ENCODE data around the gene ATP8A1.
A peak's percentile ranks its signal among the peaks of the same experiment; 100 is the strongest.

Gene ATP8A1

GRCh38 chr4:42428036-42428435 lies 228.9 kb downstream of the ATP8A1 start:
- Histone ChIP-seq H3K4me3 (no peak overlapping the region), H4K20me1 (no peaks in the 10 kb centered on the region)
- TF ChIP-seq Cebpa-rat (IDR thresholded peaks at IDR 0.05), result no peak

DNA sequence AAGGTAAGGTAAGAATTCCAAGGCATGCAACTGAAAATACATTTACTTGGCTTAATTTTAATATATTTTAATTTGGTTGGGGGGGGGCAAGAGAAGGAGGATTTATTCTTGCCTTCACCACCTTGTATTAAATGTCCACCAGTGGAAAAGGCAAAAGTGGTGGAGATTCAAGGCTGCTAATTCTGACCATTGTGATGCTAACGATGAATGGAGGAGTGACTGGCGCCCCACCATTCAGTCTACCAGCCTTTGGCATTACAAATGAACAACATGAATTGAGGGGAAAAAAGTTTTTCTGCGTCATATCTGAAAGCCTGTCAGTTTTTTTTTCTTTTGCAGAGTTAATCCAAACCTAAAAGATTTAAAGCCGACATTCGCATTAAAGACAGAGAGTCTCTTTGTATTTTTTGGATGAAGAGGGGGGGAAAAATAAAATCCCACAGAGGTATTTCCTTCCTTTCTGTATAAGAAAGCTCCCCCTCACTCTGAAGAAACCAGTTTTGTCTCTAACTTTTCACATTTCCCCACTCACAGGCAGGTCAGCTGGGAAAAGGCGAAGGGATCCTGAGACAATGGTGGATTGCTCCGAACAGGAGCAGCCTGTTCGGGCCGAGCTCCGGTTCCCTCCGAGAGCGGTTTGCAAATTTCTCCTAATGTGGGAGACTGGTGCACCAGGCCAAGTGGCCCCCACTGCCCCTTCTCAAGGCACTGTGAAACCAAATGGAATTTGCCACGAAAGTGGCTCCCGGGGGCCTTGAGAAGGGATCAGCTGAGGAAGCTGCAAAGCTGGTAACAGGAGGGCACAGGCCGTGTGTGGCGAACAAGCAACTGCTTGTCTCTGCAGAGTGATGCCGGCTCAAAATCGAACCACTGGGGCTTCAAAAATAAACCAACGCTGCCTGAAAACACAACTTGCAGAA lies 231.5 kb downstream of the ATP8A1 start:
- Histone ChIP-seq H3K4me3 (no peak overlapping the region), H3K27me3 (no peaks in the 10 kb centered on the region), H3K4me1 (no peaks in the 10 kb centered on the region), H3K9ac (no peak overlapping the region), H4K20me1 (no peaks in the 10 kb centered on the region), H3K4me2 (no peak overlapping the region), H3K9me3 (replicated peaks in 1 of 11) (no peaks in the 10 kb centered on the region), H3K27ac (no peak overlapping the region), H3K36me3 (peaks cover 0 to 37% (median 25%) of the 10 kb centered on the region in 11 experiments; a peak in 15 of 22 replicates)
- TF ChIP-seq Cebpa-rat (IDR thresholded peaks at IDR 0.05), result no peak

More at GRCh38 chr4:42428036-42428435, 228.9 kb downstream of the ATP8A1 start:
- no peak overlapping the region for H3K27ac ChIP-seq
- H3K9ac ChIP-seq, result no peak overlapping the region
- no peaks in the 10 kb centered on the region for H3K27me3 ChIP-seq
- H3K4me2 ChIP-seq, result no peak overlapping the region
- H3K9me3 ChIP-seq (replicated peaks in 1 of 11), result no peaks in the 10 kb centered on the region
- peaks cover 0 to 19% (median 4%) of the 10 kb centered on the region in 11 experiments; a peak in 6 of 22 replicates for H3K36me3 ChIP-seq
- H3K4me1 ChIP-seq, result no peaks in the 10 kb centered on the region

GRCh38 chr4:42420140-42420539 lies 236.8 kb downstream of the ATP8A1 start:
- Histone ChIP-seq H3K4me1 (no peaks in the 10 kb centered on the region), H3K4me2 (no peak overlapping the region), H3K4me3 (no peak overlapping the region), H3K27me3 (no peaks in the 10 kb centered on the region), H3K9me3 (replicated peaks in 1 of 11) (no peaks in the 10 kb centered on the region), H3K9ac (no peak overlapping the region), H3K36me3 (peaks cover 0 to 58% (median 40%) of the 10 kb centered on the region in 11 experiments; a peak in 16 of 22 replicates), H3K27ac (no peak overlapping the region), H4K20me1 (no peaks in the 10 kb centered on the region)
- TF ChIP-seq Cebpa-rat (IDR thresholded peaks at IDR 0.05), result no peak

- Histone ChIP-seq H3K4me2 (no peak overlapping the region), H3K9ac (no peak overlapping the region), H3K4me3 (no peak overlapping the region), H3K27me3 (no peaks in the 10 kb centered on the region), H3K36me3 (peaks cover 0 to 73% (median 53%) of the 10 kb centered on the region in 11 experiments; a peak in 16 of 22 replicates), H3K9me3 (replicated peaks in 1 of 11) (no peaks in the 10 kb centered on the region), H4K20me1 (no peaks in the 10 kb centered on the region), H3K27ac (no peak overlapping the region), H3K4me1 (peaks cover 0 to 3% (median 0%) of the 10 kb centered on the region in 10 experiments; a peak in 3 of 20 replicates)
- no peak for TF ChIP-seq Cebpa-rat (IDR thresholded peaks at IDR 0.05)
Measured at GRCh38 chr4:42417550-42417949, 239.4 kb downstream of the ATP8A1 start.

DNA sequence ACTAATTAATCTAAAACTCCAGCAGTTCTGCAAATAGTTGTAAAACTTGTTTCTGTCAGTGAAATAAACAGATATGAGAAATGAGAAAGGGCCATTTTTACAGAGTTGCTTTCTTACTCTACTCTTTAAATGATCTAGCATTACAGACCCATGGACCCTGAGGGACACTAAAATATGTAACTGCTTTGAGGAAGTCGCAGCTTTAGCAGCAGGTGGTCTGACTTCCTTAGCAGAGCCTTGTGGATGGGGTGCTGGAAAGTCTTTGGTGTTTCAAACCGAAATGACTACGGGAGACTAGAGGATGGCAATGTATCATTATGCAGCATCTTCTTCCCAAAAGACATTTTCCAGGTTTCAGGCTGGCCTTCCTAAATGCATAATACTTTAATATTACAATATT lies 240.9 kb downstream of the ATP8A1 start:
- H3K4me1 ChIP-seq, result peaks cover 0 to 11% (median 0%) of the 10 kb centered on the region in 10 experiments; a peak in 3 of 20 replicates
- H3K9ac ChIP-seq, result no peak overlapping the region
- no peak overlapping the region for H3K4me2 ChIP-seq
- H3K9me3 ChIP-seq (replicated peaks in 1 of 11), result no peaks in the 10 kb centered on the region
- no peaks in the 10 kb centered on the region for H3K27me3 ChIP-seq
- H3K27ac ChIP-seq, result no peak overlapping the region
- H4K20me1 ChIP-seq, result no peaks in the 10 kb centered on the region
- peaks cover 0 to 70% (median 38%) of the 10 kb centered on the region in 11 experiments; a peak in 14 of 22 replicates for H3K36me3 ChIP-seq
- H3K4me3 ChIP-seq, result no peak overlapping the region
- no peak for TF ChIP-seq Cebpa-rat (IDR thresholded peaks at IDR 0.05)

- Histone ChIP-seq H3K9ac (no peak overlapping the region), H3K4me3 (no peak overlapping the region), H3K4me1 (peaks cover 0 to 11% (median 0%) of the 10 kb centered on the region in 10 experiments; a peak in 3 of 20 replicates), H3K27ac (no peak overlapping the region), H3K27me3 (no peaks in the 10 kb centered on the region), H3K9me3 (replicated peaks in 1 of 11) (no peaks in the 10 kb centered on the region), H3K36me3 (peaks cover 0 to 66% (median 35%) of the 10 kb centered on the region in 11 experiments; a peak in 13 of 22 replicates), H4K20me1 (no peaks in the 10 kb centered on the region), H3K4me2 (no peak overlapping the region)
- no peak for TF ChIP-seq Cebpa-rat (IDR thresholded peaks at IDR 0.05)
Measured at GRCh38 chr4:42415281-42415680, 241.6 kb downstream of the ATP8A1 start.

DNA sequence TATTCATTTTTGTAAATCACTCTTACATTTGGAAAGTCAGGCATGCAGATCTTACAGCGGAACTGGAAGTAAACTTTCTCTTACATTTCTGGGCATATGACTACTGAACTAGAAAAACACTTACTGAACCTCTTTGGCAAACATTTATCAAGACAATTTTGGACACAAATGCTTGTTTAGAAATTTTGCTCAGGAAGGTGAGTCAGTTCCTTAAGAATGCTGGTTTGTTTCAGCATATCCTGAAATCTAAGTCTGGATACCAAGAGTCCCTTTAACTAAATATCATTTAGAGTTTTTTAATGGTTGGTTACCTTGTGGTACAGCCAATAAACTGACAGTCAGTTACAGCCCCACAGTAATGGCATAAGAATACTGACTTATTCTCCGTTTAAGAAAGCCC lies 244.7 kb downstream of the ATP8A1 start:
- no peaks in the 10 kb centered on the region; a peak in 1 of 22 replicates for H4K20me1 ChIP-seq
- H3K9ac ChIP-seq, result no peak overlapping the region
- H3K9me3 ChIP-seq (replicated peaks in 1 of 11), result no peaks in the 10 kb centered on the region
- TF ChIP-seq Cebpa-rat (IDR thresholded peaks at IDR 0.05), result no peak
- no peak overlapping the region for H3K27ac ChIP-seq
- H3K27me3 ChIP-seq, result no peaks in the 10 kb centered on the region
- peaks cover 0 to 11% (median 0%) of the 10 kb centered on the region in 10 experiments; a peak in 3 of 20 replicates for H3K4me1 ChIP-seq
- H3K4me2 ChIP-seq, result peak overlapping the region in 2 of 11 experiments; percentile 9 to 25; a peak in 1 of 22 replicates
- no peak overlapping the region for H3K4me3 ChIP-seq
- peaks cover 0 to 39% (median 17%) of the 10 kb centered on the region in 11 experiments; a peak in 13 of 22 replicates for H3K36me3 ChIP-seq

- H4K20me1 ChIP-seq, result no peaks in the 10 kb centered on the region; a peak in 1 of 22 replicates
- H3K4me2 ChIP-seq, result 0 out of 22 replicates have a peak overlapping the region, but pooled peaks of 2 of the 11 experiments have one; percentile 9 to 25
- peaks cover 0 to 11% (median 0%) of the 10 kb centered on the region in 10 experiments; a peak in 3 of 20 replicates for H3K4me1 ChIP-seq
- H3K9ac ChIP-seq, result no peak overlapping the region
- no peaks in the 10 kb centered on the region for H3K9me3 ChIP-seq (replicated peaks in 1 of 11)
- no peak overlapping the region for H3K4me3 ChIP-seq
- H3K27me3 ChIP-seq, result no peaks in the 10 kb centered on the region
- no peak overlapping the region for H3K27ac ChIP-seq
- peaks cover 0 to 39% (median 17%) of the 10 kb centered on the region in 11 experiments; a peak in 13 of 22 replicates for H3K36me3 ChIP-seq
- no peak for TF ChIP-seq Cebpa-rat (IDR thresholded peaks at IDR 0.05)
Measured at GRCh38 chr4:42411803-42412202, 245.1 kb downstream of the ATP8A1 start.

DNA sequence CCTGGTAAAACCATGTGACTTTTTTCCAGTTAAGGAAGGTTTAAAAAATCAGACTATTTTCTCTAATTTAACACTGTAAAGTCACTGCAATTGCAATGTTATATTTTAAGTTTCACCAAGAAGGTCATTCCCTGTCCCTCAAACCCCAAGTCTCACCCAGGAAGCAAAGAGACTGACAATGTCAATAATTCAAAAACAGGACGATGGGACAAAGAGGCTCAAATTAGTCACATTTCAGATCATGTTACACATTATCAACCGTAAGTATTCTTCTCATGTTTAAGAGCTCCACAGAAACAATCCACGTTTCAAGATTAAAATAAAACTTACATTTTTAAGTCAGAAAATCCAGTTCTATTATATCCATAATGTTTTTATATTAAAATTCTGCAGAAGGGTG lies 246.5 kb downstream of the ATP8A1 start:
- H3K4me2 ChIP-seq, result no peak overlapping the region
- TF ChIP-seq Cebpa-rat (IDR thresholded peaks at IDR 0.05), result no peak

More for the DNA sequence above, 246.5 kb downstream of the ATP8A1 start:
- Histone ChIP-seq H3K9me3 (replicated peaks in 1 of 11) (no peaks in the 10 kb centered on the region), H3K9ac (no peak overlapping the region), H3K36me3 (peaks cover 0 to 39% (median 17%) of the 10 kb centered on the region in 11 experiments; a peak in 13 of 22 replicates), H3K4me1 (peaks cover 0 to 11% (median 0%) of the 10 kb centered on the region in 10 experiments; a peak in 3 of 20 replicates), H3K27me3 (no peaks in the 10 kb centered on the region), H4K20me1 (no peaks in the 10 kb centered on the region; a peak in 1 of 22 replicates), H3K27ac (no peak overlapping the region), H3K4me3 (no peak overlapping the region)
